HEK293T (cell line): Measurements from ENCODE around the gene MCRIP2.

Source experiments
- BHLHE40 ChIP-seq: fragments of 450-650 bp; IDR thresholded peaks from 2 replicates; pipeline ENCODE4 v1.6.1; 2016; ENCODE audit warnings: mild to moderate bottlenecking, moderate library complexity, borderline replicate concordance
- ELF4 ChIP-seq: fragments of 450-650 bp; IDR thresholded peaks from 2 replicates; pipeline ENCODE4 v1.6.1; 2017; ENCODE audit warnings: antibody characterized with exemption
- FOXA1 ChIP-seq: fragments of 450-650 bp; IDR thresholded peaks from 2 replicates; pipeline ENCODE4 v1.6.1; 2016; ENCODE audit warnings: mild to moderate bottlenecking
- FOXM1 ChIP-seq: fragments of 450-650 bp; IDR thresholded peaks from 2 replicates; pipeline ENCODE4 v1.6.1; 2017; ENCODE audit warnings: mild to moderate bottlenecking, borderline replicate concordance
- LEF1 ChIP-seq: fragments of 450-650 bp; IDR thresholded peaks from 2 replicates; pipeline ENCODE4 v1.6.1; 2017; ENCODE audit warnings: mild to moderate bottlenecking, borderline replicate concordance
- SP1 ChIP-seq: fragments of 450-650 bp; IDR thresholded peaks from 2 replicates; pipeline ENCODE4 v1.6.1; 2017
- SUZ12 ChIP-seq: fragments of 450-650 bp; IDR thresholded peaks from 2 replicates; pipeline ENCODE4 v1.6.1; 2016; ENCODE audit warnings: mild to moderate bottlenecking
- TARDBP ChIP-seq: fragments of 450-650 bp; IDR thresholded peaks from 2 replicates; pipeline ENCODE4 v1.6.1; 2016
- ZNF384 ChIP-seq: fragments of 450-650 bp; IDR thresholded peaks from 2 replicates; pipeline ENCODE4 v1.6.1; 2016

GRCh38 chr16:660459-661183 lies 19.0 kb downstream of the MCRIP2 start:
- TF ChIP-seq SP1, result no peak
- TF ChIP-seq TARDBP, result no peak
- TF ChIP-seq FOXM1, result no peak
- no peak for TF ChIP-seq ZNF384
- TF ChIP-seq BHLHE40, result no peak
- TF ChIP-seq LEF1, result no peak
- no peak for TF ChIP-seq FOXA1
- TF ChIP-seq SUZ12, result no peak
- no peak for TF ChIP-seq ELF4
